ENCODE results near the gene SLMAP. TPM values are rescaled to one million over a fixed set of nuclear protein-coding genes. Genes with fewer than 3 reads are reported as not detected.

Gene SLMAP
- total RNA-seq, 4 donors from 2014 or later = 399 to 519 (median 464) TPM

DNA sequence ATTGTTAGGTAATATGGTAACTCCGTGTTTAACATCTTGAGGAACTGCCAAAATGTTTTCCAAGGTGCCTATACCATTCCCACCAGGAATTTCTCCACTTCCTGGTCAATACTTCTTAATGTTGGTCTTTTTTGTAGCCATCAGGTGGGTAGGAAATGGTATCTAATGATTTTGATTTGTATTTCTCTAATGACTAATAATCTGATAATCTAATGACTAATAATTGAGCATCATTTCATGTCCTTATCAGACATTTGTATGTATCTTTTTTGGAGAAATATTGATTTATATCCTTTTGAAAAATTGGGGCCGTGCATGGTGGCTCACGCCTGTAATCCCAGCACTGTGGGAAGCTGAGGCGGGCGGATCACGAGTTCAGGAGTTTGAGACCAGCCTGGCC lies 38.8 kb downstream of the SLMAP start:
- Histone ChIP-seq H3K27ac (replicated peaks in 1 of 4) (no peak overlapping the region), H3K9me3 (no peaks in the 10 kb centered on the region), H3K4me1 (peaks cover 13 to 45% (median 36%) of the 10 kb centered on the region in 4 donors), H3K36me3 (no peaks in the 10 kb centered on the region), H3K4me3 (no peak overlapping the region), H3K27me3 (no peaks in the 10 kb centered on the region)
- TF ChIP-seq, protein P1, sequence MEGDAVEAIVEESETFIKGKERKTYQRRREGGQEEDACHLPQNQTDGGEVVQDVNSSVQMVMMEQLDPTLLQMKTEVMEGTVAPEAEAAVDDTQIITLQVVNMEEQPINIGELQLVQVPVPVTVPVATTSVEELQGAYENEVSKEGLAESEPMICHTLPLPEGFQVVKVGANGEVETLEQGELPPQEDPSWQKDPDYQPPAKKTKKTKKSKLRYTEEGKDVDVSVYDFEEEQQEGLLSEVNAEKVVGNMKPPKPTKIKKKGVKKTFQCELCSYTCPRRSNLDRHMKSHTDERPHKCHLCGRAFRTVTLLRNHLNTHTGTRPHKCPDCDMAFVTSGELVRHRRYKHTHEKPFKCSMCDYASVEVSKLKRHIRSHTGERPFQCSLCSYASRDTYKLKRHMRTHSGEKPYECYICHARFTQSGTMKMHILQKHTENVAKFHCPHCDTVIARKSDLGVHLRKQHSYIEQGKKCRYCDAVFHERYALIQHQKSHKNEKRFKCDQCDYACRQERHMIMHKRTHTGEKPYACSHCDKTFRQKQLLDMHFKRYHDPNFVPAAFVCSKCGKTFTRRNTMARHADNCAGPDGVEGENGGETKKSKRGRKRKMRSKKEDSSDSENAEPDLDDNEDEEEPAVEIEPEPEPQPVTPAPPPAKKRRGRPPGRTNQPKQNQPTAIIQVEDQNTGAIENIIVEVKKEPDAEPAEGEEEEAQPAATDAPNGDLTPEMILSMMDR (IDR thresholded peaks at IDR 0.05) = no peak
- TF ChIP-seq POLR2A (IDR thresholded peaks at IDR 0.05; ENCODE audit: low read depth) = no peak
- TF ChIP-seq EP300 (IDR thresholded peaks at IDR 0.05) = no peak
- no peak for TF ChIP-seq POLR2AphosphoS5 (IDR thresholded peaks at IDR 0.05)
- DNase-seq (ENCODE audit: extremely low spot score) = no peak
- WGBS = 94% methylated on average over 6 of the region's 6 CpGs
- intact Hi-C loops (cut with DNase I) = no loop called here

DNA sequence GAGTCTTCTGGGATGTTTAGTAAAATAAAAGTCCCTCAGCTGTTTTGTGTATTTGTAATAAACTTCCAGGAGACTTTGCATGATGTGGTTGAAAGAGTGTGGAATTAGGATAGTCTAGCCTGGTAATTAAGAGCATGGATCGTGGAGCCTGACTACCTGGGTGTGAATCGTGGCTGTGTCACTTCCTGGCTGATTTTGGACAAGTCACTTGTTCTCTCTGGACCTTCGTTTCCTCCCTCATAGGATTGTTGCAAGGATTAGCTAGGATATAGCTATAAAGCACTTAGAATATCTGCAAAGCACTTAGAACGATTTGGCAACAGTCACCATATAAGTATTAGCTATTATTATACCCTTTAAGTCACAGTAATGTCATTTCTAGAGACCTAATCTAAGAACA lies 40.2 kb downstream of the SLMAP start:
- no peak overlapping the region for H3K27ac ChIP-seq (replicated peaks in 1 of 4)
- 60% methylated on average over 4 of the region's 4 CpGs for WGBS
- H3K9me3 ChIP-seq = no peaks in the 10 kb centered on the region
- no peaks in the 10 kb centered on the region for H3K27me3 ChIP-seq
- H3K36me3 ChIP-seq = no peaks in the 10 kb centered on the region
- no peak for TF ChIP-seq POLR2AphosphoS5 (IDR thresholded peaks at IDR 0.05)
- TF ChIP-seq EP300 (IDR thresholded peaks at IDR 0.05) = no peak
- TF ChIP-seq POLR2A (IDR thresholded peaks at IDR 0.05; ENCODE audit: low read depth) = no peak
- TF ChIP-seq, protein P1 (IDR thresholded peaks at IDR 0.05) = no peak
- H3K4me3 ChIP-seq = no peak overlapping the region
- no peak for DNase-seq (ENCODE audit: extremely low spot score)
- intact Hi-C loops (cut with DNase I) = no loop called here
- H3K4me1 ChIP-seq = peaks cover 16 to 48% (median 44%) of the 10 kb centered on the region in 4 donors

DNA sequence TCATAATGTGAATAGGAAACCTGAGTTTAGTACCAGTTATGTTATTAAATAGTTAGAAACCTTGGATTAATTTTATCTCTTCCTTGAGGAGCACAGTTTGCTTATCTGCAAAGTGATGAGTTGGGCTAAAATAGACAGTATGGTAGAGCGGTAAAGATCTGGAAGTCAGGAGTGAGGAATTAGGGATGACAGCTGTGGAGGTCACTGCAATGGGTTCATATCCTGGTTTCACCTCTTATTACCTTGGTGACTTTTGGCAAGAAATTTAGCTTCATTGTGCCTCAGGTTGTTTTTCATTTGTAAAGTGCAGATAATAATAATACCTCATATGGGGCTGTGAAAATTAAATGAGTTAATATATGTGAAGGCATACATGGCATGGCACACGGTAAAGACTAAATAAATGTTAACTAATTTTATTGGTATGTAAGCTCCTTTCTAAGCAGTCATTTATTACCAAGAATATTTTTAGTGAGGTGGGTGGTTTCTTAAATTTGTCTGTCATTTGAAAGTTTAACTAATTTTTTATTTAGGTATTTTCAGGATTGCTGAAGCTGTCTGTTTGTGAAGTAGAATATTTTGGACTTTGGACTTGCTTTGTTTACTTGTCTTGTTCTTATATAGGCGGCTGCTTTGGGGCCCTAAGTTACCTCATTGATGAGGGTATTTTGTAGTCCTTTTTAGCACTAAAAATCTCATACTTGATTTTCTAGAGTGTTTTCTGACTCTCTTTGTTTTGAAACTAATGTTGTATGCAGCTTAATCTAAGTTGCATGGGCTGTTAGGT lies 41.8 kb downstream of the SLMAP start:
- H3K27me3 ChIP-seq = no peaks in the 10 kb centered on the region
- no peak overlapping the region for H3K4me3 ChIP-seq
- 87% methylated on average over 3 of the region's 3 CpGs for WGBS
- H3K4me1 ChIP-seq = peaks cover 30 to 64% (median 61%) of the 10 kb centered on the region in 4 donors
- no peak overlapping the region for H3K27ac ChIP-seq (replicated peaks in 1 of 4)
- TF ChIP-seq, protein P1 (IDR thresholded peaks at IDR 0.05) = no peak
- TF ChIP-seq POLR2AphosphoS5 (IDR thresholded peaks at IDR 0.05) = no peak
- TF ChIP-seq POLR2A (IDR thresholded peaks at IDR 0.05; ENCODE audit: low read depth) = no peak
- no peak for TF ChIP-seq EP300 (IDR thresholded peaks at IDR 0.05)
- no peak for DNase-seq (ENCODE audit: extremely low spot score)
- no peaks in the 10 kb centered on the region for H3K9me3 ChIP-seq
- H3K36me3 ChIP-seq = no peaks in the 10 kb centered on the region
- intact Hi-C loops (cut with DNase I) = no loop called here

DNA sequence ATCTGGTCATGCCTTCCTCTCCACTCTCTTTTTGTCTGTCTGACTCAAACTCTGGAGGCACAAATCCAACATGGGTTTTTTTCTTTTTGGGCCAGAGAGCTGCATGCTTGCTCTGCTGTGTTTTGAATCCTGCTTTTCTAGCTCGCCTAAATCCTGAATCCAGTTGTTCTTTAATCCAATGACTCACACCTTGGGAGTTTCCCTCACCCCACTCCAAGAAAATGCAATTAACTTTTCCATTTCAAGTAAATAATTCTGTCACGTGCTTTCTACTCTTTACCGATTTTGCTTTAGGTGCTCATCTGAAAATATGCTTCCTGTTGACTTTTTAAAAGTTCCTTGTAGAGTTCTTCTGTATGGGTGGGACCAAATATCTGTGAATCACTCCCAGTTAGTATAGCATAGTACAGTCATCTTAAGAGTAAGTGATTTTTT lies 47.6 kb downstream of the SLMAP start:
- WGBS = 5% methylated on average over 3 of the region's 3 CpGs
- Histone ChIP-seq H3K4me1 (peaks cover 38 to 49% (median 48%) of the 10 kb centered on the region in 4 donors), H3K27ac (replicated peaks in 1 of 4) (peak overlapping the region in 3 of 4 donors; percentile 27 to 45 (median 34)), H3K36me3 (no peaks in the 10 kb centered on the region), H3K9me3 (no peaks in the 10 kb centered on the region), H3K4me3 (peak overlapping the region in 1 of 4 donors; percentile 15), H3K27me3 (no peaks in the 10 kb centered on the region)
- intact Hi-C loops (cut with DNase I) = loop anchor here (5.0 kb wide), 1 partner anchor 46 kb away; the partner anchor contains the start of gene SLMAP
- DNase-seq (ENCODE audit: extremely low spot score) = no peak
- TF ChIP-seq POLR2AphosphoS5 (IDR thresholded peaks at IDR 0.05) = peak; percentile 14 to 31
- TF ChIP-seq, protein P1 (IDR thresholded peaks at IDR 0.05) = no peak

All from esophagus muscularis mucosa (tissue), 4 donors.